IPS-11a (cell line): Measurements from ENCODE around the gene CCDC178.
"Not testable (repeated sequence)": the region's sequence is repeated elsewhere in the genome, so short reads cannot be mapped to it uniquely, and the experiment has no call there.

Source experiments
- H3K4me3 ChIP-seq: one replicate; pipeline ENCODE4 v1.5.1; 2013; ENCODE audit warnings: low read depth, low read length, control low read depth

The CCDC178 gene

GRCh38 chr18:33369711-33370449, 70.6 kb downstream of the CCDC178 start:
- no peak overlapping the region for H3K4me3 ChIP-seq

GRCh38 chr18:33356735-33357134, 83.8 kb downstream of the CCDC178 start:
- no peak overlapping the region for H3K4me3 ChIP-seq

GRCh38 chr18:33355756-33356155, 84.8 kb downstream of the CCDC178 start:
- H3K4me3 ChIP-seq: no peak overlapping the region

GRCh38 chr18:33355263-33355662, 85.3 kb downstream of the CCDC178 start:
- no peak overlapping the region for H3K4me3 ChIP-seq

- no peak overlapping the region for H3K4me3 ChIP-seq
Observed at GRCh38 chr18:33350256-33350655, 90.3 kb downstream of the CCDC178 start.

- H3K4me3 ChIP-seq: not testable (repeated sequence)
Observed at GRCh38 chr18:33339733-33340132, 100.8 kb downstream of the CCDC178 start.

- H3K4me3 ChIP-seq: no peak overlapping the region
Observed at GRCh38 chr18:33334781-33335180, 105.7 kb downstream of the CCDC178 start.

GRCh38 chr18:33330711-33331110, 109.8 kb downstream of the CCDC178 start:
- no peak overlapping the region for H3K4me3 ChIP-seq

- no peak overlapping the region for H3K4me3 ChIP-seq
Observed at GRCh38 chr18:33326975-33327374, 113.5 kb downstream of the CCDC178 start.

GRCh38 chr18:33317640-33318039, 122.9 kb downstream of the CCDC178 start:
- no peak overlapping the region for H3K4me3 ChIP-seq

- no peak overlapping the region for H3K4me3 ChIP-seq
Observed at GRCh38 chr18:33316146-33316587, 124.4 kb downstream of the CCDC178 start.

GRCh38 chr18:33307520-33307919, 133.0 kb downstream of the CCDC178 start:
- H3K4me3 ChIP-seq: no peak overlapping the region

- no peak overlapping the region for H3K4me3 ChIP-seq
Observed at GRCh38 chr18:33304277-33304676, 136.2 kb downstream of the CCDC178 start.

GRCh38 chr18:33291539-33291938, 149.0 kb downstream of the CCDC178 start:
- no peak overlapping the region for H3K4me3 ChIP-seq

- no peak overlapping the region for H3K4me3 ChIP-seq
Observed at GRCh38 chr18:33288082-33288716, 152.3 kb downstream of the CCDC178 start.

- H3K4me3 ChIP-seq: no peak overlapping the region
Observed at GRCh38 chr18:33282709-33283333, 157.7 kb downstream of the CCDC178 start.

- H3K4me3 ChIP-seq: no peak overlapping the region
Observed at GRCh38 chr18:33282142-33282541, 158.4 kb downstream of the CCDC178 start.

- no peak overlapping the region for H3K4me3 ChIP-seq
Observed at GRCh38 chr18:33277431-33277830, 163.1 kb downstream of the CCDC178 start.

GRCh38 chr18:33275843-33276242, 164.7 kb downstream of the CCDC178 start:
- H3K4me3 ChIP-seq: no peak overlapping the region

- H3K4me3 ChIP-seq: no peak overlapping the region
Observed at GRCh38 chr18:33270297-33270696, 170.2 kb downstream of the CCDC178 start.

GRCh38 chr18:33269223-33269622, 171.3 kb downstream of the CCDC178 start:
- no peak overlapping the region for H3K4me3 ChIP-seq

- H3K4me3 ChIP-seq: no peak overlapping the region
Observed at GRCh38 chr18:33264566-33264965, 176.0 kb downstream of the CCDC178 start.
